KG1 (cell line): ENCODE results near the gene SMG6.
"Not testable (repeated sequence)": the region's sequence is repeated elsewhere in the genome, so short reads cannot be mapped to it uniquely, and the experiment has no call there.

Experiments used
- DNase-seq: peaks from one replicate; lab custom pipeline; 2025; lab: John Stamatoyannopoulos, UW

SMG6 gene

DNA sequence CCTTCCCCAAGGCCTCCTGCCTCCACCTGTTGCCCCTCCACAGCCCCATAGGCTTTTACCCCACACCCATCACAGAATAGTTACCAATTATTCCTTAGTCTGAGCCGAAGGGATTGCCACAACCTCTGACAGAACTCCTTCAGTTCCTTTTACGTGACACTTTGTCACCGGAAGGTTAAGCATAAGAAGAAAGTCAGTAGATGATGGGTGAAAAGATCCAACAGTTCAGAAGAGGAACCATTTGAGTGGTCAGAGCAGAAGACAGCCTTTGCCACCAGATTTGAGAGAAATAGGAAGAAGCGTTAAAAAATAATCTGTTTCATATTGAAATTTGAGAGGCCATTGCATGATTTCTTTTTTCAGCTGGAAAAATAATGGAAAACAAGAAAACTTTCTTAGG is 1.3 kb upstream of the SMG6 start:
- no peak for DNase-seq

DNA sequence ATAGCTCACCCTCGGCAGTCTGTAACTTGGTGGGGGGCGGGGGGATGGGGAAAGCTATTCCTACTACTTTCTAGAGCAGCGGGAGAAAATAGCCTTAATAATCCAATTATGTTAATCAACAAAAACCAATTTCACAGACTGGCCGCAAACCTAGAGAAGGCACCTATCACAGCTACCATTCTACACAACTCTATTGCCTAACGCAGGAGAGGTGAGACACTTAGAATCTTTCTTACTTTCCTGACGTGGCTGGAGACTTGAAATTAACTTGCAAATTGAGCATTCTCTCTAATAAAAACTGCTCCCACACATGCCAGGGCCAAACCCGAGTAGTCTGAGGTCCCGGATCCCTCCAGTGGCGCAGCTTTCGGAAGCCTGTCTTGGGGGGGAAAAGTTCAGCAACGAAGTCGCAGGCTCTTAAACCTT is 794 bp downstream of the SMG6 start:
- DNase-seq, result no peak

DNA sequence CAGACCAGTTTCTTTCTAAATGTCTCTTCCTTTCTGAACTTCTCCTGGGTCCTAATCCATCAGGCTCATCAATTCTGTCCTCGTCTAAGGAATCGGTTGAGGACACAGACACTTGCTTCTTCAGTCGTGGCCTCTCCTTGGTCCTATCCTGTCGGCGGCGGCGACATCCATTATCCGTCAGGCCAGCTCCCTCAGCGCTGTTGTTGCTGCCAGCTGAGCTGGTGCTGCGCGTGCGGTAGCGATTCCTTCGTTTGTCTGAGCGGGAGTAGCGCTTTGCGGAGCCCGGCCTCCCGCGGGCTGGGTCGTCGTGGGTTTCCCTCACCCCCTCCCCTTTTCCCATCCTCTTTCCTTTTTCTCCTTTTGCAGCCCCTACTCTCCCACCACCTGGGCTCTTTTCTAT is 3.8 kb downstream of the SMG6 start:
- no peak for DNase-seq

GRCh38 chr17:2299136-2299535 is 4.4 kb downstream of the SMG6 start:
- DNase-seq, result no peak

GRCh38 chr17:2297023-2297422 is 6.6 kb downstream of the SMG6 start:
- no peak for DNase-seq

DNA sequence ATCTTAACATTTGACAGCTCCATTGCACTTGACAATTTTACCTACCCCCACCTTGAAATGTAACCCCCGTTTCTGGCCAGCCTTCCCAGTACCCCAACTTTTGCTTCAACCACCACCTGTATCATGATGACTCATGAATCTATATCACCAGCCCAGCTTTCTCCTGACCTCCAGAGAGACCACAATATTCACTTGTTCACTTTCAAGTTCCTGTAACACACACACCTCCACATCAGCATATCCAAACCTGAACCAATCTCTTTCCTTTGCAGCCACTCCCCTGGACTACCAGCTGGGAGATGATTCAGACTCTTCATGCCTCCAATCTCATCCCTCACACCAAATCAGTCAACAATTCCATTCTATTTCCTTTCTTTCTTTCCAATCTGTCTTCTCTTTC is 8.0 kb downstream of the SMG6 start:
- DNase-seq, result no peak

DNA sequence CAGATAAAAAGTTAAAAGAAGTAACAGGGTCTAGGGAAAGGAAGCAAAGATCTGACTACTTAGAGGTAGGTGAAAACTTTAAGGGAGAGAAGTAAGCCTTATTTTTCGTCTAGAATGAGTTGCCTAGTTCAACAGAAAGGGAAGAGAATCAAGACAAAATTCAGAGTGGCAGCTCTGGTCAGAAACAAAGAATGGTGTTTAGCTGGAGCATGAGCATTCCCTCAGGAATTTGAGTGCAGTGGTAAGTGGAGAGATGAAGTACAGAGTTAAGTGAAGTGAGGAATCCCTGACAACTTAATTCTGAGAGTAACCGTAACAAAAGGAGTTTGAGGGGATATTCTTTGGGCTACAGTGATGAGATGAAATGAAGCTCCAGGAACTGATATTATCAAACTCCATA is 11.5 kb downstream of the SMG6 start:
- no peak for DNase-seq

GRCh38 chr17:2289878-2290478 is 13.6 kb downstream of the SMG6 start:
- no peak for DNase-seq

DNA sequence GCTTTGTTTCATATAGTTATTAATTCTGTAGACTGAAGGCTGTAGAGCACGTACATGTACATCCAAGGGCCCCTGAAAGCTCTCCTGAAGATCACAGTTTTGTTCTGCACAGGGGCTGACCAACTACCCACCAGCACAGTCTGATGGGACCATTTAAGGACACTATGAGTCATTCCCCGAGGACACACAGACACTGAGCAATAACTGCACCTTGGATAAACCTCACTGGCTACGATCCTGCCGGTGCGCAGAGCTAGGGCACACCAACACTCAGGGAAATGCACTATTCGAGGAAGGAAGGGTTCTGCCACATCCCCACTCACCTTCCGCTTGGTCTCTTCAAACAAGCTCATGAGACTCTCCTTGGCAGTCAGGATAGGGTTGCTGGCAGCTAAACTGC is 20.3 kb downstream of the SMG6 start:
- DNase-seq, result no peak

GRCh38 chr17:2282297-2282873 is 21.2 kb downstream of the SMG6 start:
- DNase-seq, result no peak

DNA sequence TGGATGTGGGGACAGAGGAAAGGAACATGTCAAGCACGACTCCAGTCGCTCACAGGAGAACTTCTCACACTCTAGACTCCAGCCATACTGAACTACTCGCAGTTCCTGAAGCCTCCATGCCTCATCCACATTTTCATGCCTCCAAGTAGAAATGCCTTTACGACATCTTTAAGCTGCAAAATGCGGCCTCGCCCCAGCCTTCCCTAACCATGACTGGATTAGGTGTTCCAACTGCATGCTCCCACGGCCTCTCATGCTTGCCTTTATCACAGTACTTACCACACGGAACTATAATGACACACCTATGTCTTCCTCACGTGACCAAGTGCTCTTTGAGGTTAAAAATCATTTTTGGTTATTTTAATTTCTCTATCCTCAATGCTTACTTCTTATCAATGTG is 23.9 kb downstream of the SMG6 start:
- no peak for DNase-seq

DNA sequence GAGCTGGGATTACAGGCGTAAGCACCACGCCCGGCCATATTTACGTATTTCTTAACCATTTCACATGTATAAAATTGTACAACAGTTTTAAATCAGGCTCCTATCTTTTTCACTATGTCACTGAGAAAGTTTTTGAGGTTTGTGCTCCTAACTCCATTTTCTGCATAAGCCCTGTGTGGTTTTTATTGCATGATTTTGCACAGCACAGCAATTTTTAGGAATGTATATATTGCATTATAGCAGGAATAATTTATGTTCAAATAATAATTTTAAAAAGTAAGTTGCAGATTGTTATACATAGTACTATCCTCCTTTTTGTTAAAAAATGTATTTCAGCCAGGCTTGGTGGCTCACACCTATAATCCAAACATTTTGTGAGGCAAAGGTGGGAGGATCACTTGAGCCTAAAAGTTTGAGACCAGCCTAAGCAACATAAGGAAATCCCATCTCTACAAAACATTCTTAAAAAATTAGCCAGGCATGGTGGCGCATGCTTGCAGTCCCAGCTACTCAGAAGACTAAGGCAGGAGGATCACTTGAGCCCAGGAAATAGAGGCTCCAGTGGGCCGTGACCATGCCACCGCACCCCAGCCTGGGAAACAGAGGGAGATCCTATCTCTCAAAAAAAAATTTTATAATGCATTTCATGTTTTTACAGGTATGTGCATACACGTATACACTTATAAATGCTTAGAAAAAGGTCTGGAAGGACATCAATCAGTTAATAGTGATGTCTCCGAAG is 26.0 kb downstream of the SMG6 start:
- DNase-seq, result no peak

GRCh38 chr17:2275722-2276121 is 27.9 kb downstream of the SMG6 start:
- DNase-seq, result no peak

DNA sequence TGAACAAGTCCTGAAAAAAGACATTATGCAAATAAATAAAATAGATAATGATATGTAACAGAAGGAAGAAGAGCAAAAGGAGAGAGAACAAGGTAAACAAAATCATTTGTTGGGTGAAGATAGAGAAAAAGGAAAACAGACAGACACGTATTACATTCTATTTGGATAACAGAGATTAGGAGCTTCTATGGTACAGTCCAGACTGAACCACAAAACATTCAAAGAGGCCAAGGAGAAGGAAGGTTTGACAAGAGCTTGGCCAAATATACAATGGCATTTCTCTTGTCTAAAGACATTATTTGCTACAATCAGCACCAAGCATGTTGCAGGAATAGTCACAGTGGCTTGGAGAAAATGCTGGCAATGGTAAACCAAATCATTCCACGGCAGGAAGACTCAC is 29.2 kb downstream of the SMG6 start:
- DNase-seq, result no peak

- no peak for DNase-seq
These were observed 31.4 kb downstream of the SMG6 start for GRCh38 chr17:2271985-2272702.

- DNase-seq, result no peak
These were observed 36.2 kb downstream of the SMG6 start for GRCh38 chr17:2267354-2267753.

DNA sequence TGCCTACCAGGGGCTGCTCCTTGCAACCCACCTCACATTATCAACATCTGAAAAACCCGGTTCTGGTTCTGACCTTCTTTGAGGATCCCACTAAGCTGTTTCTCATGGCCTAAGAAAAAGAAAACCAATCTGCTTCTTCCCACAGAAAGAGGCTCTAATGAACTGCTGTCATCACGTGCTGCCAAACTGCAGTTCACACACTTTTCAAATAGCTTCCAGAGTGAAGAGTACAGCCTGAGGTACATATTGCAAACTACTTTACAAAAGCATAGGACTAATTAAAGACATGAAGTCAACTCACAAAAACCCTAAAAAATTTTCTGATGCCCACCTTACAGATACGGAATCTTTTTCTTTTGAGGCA is 36.7 kb downstream of the SMG6 start:
- no peak for DNase-seq

GRCh38 chr17:2266045-2266864 is 37.3 kb downstream of the SMG6 start:
- DNase-seq, result peak; percentile 62

GRCh38 chr17:2265166-2265565 is 38.4 kb downstream of the SMG6 start:
- DNase-seq, result not testable (repeated sequence)

GRCh38 chr17:2264067-2264860 is 39.3 kb downstream of the SMG6 start:
- no peak for DNase-seq
